ENCODE data around the gene ARSI.

The ARSI gene

DNA sequence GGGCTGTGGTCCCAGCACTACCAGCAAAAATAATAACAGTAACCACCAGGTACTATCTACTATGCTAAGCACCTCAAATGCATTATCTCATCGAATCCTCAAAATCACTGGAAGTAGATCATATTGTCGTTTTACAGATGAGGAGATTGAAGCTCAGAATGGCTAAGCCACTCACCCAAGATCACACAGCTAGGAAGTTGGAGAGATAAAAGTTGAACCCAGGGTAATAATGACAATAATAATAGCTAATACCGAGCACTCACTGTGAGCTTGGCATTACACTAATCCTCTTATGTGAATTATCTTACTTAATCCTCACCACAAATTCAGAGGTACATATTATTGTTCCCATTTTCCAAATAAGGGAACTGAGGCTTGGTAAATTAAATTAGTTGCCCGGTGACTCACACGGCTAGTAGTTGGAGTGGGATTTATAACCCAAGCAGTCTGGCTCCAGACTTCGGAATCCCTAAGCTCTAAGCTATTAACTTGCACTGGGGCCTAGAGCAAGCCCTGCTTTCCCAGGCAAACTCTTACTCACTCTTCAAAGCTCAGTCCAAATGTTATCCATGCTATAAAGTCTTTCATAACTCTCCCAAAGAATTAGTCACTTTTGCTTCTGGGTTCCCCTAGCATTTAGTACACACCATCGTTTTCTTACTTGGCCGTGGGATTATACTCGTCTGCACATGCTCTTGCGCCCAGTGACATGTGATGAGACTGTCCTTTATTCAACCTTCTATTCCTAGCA, 3.8 kb downstream of the ARSI start:
- no peak overlapping the region for H3K4me3 ChIP-seq (ENCODE audit: low read depth, low read length)
- DNase-seq (ENCODE audit: low read depth): peak; percentile 85
- TF ChIP-seq, protein P1, sequence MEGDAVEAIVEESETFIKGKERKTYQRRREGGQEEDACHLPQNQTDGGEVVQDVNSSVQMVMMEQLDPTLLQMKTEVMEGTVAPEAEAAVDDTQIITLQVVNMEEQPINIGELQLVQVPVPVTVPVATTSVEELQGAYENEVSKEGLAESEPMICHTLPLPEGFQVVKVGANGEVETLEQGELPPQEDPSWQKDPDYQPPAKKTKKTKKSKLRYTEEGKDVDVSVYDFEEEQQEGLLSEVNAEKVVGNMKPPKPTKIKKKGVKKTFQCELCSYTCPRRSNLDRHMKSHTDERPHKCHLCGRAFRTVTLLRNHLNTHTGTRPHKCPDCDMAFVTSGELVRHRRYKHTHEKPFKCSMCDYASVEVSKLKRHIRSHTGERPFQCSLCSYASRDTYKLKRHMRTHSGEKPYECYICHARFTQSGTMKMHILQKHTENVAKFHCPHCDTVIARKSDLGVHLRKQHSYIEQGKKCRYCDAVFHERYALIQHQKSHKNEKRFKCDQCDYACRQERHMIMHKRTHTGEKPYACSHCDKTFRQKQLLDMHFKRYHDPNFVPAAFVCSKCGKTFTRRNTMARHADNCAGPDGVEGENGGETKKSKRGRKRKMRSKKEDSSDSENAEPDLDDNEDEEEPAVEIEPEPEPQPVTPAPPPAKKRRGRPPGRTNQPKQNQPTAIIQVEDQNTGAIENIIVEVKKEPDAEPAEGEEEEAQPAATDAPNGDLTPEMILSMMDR (conservative IDR thresholded peaks at IDR 0.05; ENCODE audit: low read depth, low read length): no peak

DNA sequence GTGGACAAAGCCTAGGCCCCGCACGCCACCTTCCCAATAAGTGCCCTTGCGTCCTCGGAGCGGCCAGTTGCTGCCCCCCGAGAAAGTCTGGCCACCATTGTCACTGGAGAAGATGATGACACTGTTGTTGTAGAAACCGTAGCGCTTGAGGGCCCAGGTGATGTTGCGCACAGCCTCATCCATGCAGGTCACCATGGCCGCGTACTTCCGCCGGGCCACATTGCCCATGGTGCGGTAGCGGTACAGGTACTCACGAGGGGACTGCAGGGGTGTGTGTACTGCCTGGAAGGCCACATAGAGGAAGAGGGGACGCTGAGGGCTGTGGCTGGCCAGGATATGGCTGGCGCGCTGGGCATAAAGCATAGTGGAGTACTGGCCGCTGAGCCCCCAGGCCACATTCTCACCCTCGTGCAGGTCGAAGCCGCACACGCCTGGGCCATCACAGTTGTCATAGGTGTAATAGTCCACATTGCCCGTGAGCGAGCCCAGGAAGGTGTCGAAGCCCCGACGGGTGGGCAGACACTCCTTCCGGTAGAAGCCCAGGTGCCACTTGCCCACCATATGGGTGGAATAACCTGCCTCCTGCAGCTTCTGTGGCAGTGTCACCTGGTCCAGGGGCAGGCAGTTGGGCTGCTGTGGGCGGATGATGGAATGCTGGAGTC, 4.6 kb downstream of the ARSI start:
- no peak overlapping the region for H3K4me3 ChIP-seq (ENCODE audit: low read depth, low read length)
- no peak for DNase-seq (ENCODE audit: low read depth)
- TF ChIP-seq, protein P1 (conservative IDR thresholded peaks at IDR 0.05; ENCODE audit: low read depth, low read length): no peak

DNA sequence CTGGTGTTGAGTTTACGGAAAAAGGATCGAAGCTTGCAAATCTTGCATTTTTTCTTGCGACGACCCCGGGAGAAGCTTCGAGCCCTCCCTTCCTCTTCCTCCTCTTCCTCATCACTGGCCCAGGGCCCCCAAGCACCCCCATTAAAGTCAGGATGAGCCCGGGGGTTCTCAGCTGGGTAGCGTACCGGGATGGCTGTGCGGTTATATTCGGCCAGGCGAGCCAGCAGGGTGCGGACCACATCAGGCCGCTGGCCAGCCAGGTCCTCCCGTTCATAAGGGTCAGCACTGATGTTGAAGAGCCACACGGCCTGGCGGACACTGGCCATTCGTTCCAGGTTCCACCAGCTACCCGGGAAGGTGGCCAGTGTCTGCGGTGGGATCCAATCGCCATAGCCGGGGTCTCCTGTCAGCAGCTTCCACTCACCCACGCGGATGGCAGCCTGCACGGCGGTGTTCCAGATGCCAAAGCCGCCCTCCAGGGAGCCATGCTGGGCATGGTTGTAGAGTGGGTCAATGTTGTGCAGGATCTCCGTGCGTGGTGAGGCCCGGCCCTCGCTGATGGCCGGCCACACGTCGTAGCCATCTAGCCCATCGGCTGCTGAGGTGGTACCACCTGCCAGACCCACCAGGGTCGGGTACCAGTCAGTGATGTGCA, 5.3 kb downstream of the ARSI start:
- TF ChIP-seq, protein P1 (conservative IDR thresholded peaks at IDR 0.05; ENCODE audit: low read depth, low read length): no peak
- no peak for DNase-seq (ENCODE audit: low read depth)
- no peak overlapping the region for H3K4me3 ChIP-seq (ENCODE audit: low read depth, low read length)

DNA sequence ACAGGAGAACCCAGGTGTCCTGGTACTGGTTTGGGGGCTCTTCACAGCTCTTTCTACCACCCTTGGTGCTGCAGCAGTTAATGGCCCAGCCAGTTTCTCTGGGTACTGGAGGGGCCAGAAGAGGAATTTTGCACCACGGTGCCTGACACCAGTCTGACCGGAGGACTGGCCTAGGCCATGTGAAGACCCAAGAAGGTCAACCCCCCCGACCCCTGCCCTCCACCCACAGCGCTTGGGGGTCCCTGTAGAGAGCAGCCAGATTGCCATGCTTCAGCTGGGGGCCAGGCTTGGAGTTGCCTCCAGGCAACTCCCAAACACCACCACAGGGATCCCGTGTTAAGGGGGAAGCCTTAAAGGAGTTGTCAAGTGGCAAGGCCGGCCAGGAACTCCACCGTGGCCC, 6.2 kb downstream of the ARSI start:
- H3K4me3 ChIP-seq (ENCODE audit: low read depth, low read length): no peak overlapping the region
- DNase-seq (ENCODE audit: low read depth): no peak
- TF ChIP-seq, protein P1 (conservative IDR thresholded peaks at IDR 0.05; ENCODE audit: low read depth, low read length): no peak

DNA sequence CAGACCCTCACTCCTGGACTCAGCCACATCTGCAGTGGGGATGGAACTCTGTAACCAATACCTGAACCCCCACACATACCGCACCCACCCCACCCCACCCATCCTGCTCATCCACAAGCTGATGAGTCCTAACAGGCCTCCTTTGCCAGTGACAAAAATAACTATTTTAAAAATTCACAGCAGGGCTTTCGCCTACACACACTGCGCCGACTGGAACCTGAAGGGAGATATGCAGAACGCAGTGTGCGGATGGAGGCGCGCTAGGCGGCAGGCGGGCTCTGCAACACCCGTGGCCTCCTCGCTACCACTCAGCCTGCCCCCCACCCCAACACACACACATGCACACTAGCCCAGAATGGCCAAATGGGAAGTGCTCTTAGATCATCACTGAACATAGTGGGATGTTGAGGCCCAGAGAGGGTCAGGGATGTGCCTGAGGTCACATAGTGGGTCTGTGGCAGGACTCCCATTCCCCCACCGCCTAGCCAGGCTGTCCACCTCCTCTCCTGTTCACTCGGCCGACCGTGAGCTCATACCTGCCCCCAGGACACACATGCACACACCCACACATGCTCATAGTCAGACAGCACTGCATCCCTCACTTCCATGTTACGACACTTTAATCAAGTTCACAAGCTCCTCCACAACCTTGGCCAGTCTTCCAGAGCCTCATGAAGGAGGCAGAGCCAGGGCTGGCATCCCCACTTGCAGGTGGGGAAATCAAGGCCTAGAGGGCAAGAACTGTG, 6.8 kb downstream of the ARSI start:
- TF ChIP-seq, protein P1 (conservative IDR thresholded peaks at IDR 0.05; ENCODE audit: low read depth, low read length): no peak
- H3K4me3 ChIP-seq (ENCODE audit: low read depth, low read length): no peak overlapping the region
- no peak for DNase-seq (ENCODE audit: low read depth)

DNA sequence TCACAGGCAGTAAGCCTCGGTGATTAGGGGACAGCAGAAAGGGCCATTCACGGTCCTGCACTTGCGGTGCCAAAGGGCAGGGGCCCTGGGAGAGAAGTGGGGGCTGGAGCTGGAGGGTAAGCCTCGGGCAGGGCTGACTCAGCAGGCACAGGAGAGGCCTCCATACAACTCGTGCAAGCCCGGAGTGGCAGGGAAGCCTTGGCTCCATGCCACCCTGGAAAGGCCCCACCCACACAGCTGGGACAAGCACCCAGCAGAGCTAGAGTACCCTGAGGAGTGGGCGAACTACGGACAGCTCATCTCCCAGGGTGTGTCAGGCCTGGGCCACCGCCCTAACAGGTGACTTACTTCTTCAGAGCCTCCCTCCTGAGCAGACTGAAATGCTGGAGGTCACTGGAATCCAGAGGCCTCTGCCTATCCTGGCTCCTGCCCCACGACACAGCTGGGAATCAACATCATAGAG, 7.5 kb downstream of the ARSI start:
- no peak overlapping the region for H3K4me3 ChIP-seq (ENCODE audit: low read depth, low read length)
- peak; percentile 63 for DNase-seq (ENCODE audit: low read depth)
- TF ChIP-seq, protein P1 (conservative IDR thresholded peaks at IDR 0.05; ENCODE audit: low read depth, low read length): no peak
